HL-60 (cell line): ENCODE results near the gene ANKS1B.

Source experiments
- CTCF ChIP-seq: IDR thresholded peaks from one replicate; pipeline ENCODE4 v1.5.1; 2011; ENCODE audit warnings: low read length, control low read depth, inconsistent platforms; ENCODE audit not compliant: insufficient read depth
- GABPA ChIP-seq: IDR thresholded peaks from 2 replicates; pipeline ENCODE4 v1.6.1; 2012; ENCODE audit warnings: low read depth
- POLR2AphosphoS5 ChIP-seq: IDR thresholded peaks from 2 replicates; pipeline ENCODE4 v1.6.1; 2012; ENCODE audit warnings: low read depth
- REST ChIP-seq: IDR thresholded peaks from 2 replicates; pipeline ENCODE4 v1.6.1; 2012; ENCODE audit warnings: low read depth; ENCODE audit not compliant: insufficient replicate concordance
- SPI1 ChIP-seq: IDR thresholded peaks from 2 replicates; pipeline ENCODE4 v1.6.1; 2012; ENCODE audit warnings: low read depth, mild to moderate bottlenecking, borderline replicate concordance

DNA sequence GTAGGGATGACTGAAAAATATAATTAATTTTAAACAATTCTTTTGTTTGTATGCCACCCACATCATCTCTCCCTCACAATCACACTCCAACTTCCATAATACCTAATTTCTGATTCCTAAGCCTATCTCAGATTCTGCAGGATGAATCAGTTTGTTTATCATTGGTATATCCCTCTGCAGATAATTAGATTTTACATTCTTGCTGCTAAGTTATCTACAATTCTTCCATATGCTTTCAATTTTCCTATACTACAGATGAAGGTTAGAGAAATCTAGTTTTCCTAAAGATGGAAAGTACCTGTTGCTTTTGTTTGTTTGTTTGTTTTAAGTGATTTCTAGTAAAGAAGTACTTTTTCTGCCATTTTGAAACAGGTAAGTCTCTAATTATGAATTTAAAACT, 105.3 kb downstream of the ANKS1B start:
- TF ChIP-seq CTCF (no peak), POLR2AphosphoS5 (no peak), GABPA (no peak), REST (no peak), SPI1 (no peak)
